Heart left ventricle (tissue), 16 donors: ENCODE results near the gene MICOS13. TPM values are rescaled to one million over a fixed set of nuclear protein-coding genes. Genes with fewer than 3 reads are reported as not detected.

Source experiments
- ATAC-seq, 4 donors: fragments of 200-7000 bp; cut with Tn5 transposase; one replicate each; pipeline ENCODE4 v1.9.1; 2020 to 2022; ENCODE audit warnings: moderate library complexity in 4 of 4, mild to moderate bottlenecking in 3 of 4, moderate number of reproducible peaks in 1 of 4
- DNase-seq, 5 donors: peaks; one replicate each; pipeline ENCODE4 v3.0.0-alpha.2; 2020
- H3K27ac ChIP-seq, 12 donors: fragments of 200-600 bp; sonication (generic) in 4 of 12; one replicate each; pipeline versions ENCODE4 v1.5.0 to v1.8.0; 2016 to 2022; ENCODE audit warnings: mild to moderate bottlenecking in 2 of 12
- H3K27me3 ChIP-seq, 9 donors: fragments of 200-600 bp; sonication (generic) in 2 of 9; one replicate each; pipeline versions ENCODE4 v1.5.1 to v1.8.0; 2016 to 2022; ENCODE audit warnings: mild to moderate bottlenecking in 3 of 9
- H3K36me3 ChIP-seq, 9 donors: fragments of 200-600 bp; sonication (generic) in 2 of 9; one replicate each; pipeline versions ENCODE4 v1.5.0 to v1.8.0; 2018 to 2022; ENCODE audit warnings: mild to moderate bottlenecking in 2 of 9
- H3K4me1 ChIP-seq, 12 donors: fragments of 200-600 bp; sonication (generic) in 4 of 12; one replicate each; pipeline versions ENCODE4 v1.5.0 to v1.8.0; 2016 to 2022; ENCODE audit warnings: mild to moderate bottlenecking in 3 of 12
- H3K4me3 ChIP-seq, 12 donors: fragments of 200-600 bp; sonication (generic) in 4 of 12; one replicate each; pipeline versions ENCODE4 v1.5.0 to v1.8.0; 2017 to 2022; ENCODE audit warnings: mild to moderate bottlenecking in 9 of 12, moderate library complexity in 4 of 12
- H3K9me3 ChIP-seq, 12 donors: fragments of 200-600 bp; sonication (generic) in 4 of 12; one replicate each; pipeline versions ENCODE4 v1.5.0 to v1.8.0; 2016 to 2022; ENCODE audit warnings: mild to moderate bottlenecking in 1 of 12
- POLR2A ChIP-seq, 2 donors: fragments of 450-650 bp; IDR thresholded peaks; one replicate each; pipeline ENCODE4 v1.6.1; 2017; ENCODE audit warnings: antibody characterized with exemption in 2 of 2, mild to moderate bottlenecking in 2 of 2, moderate library complexity in 2 of 2
- WGBS, 4 donors: extraction: QIAGEN DNeasy Blood & Tissue Kit in 2 of 4; methylation state at CpG; one replicate each; pipeline versions ENCODE4 v1.1.5 to v1.1.7; 2013 to 2018; 5-methylcytosine and 5-hydroxymethylcytosine counted together
- intact Hi-C, 10 donors: fragments of 100-400 bp; cut with DNase I; formaldehyde crosslinking; loops; one replicate each; pipeline versions ENCODE4 v1.11.1 to v1.14.2; 2022
- polyA plus RNA-seq, 2 donors: library from polyadenylated mRNA; stranded (reverse); fragments of 200-250 nt; gene quantifications; one replicate each; pipeline ENCODE4 v1.2.3, GENCODE V29; 2013
- total RNA-seq, 9 donors: library from RNA; depleted of rRNA in 2 of 9; stranded (reverse); fragments of >200 nt in 2 of 9; fragmentation: NEBNext Ultra II Directional in 3 of 9; extraction: Animal tissue kit (Norgen Biotek cat#: 25700) in 3 of 9; gene quantifications; one replicate each; pipeline versions ENCODE4 v1.1.0 to v1.2.4, GENCODE V29; 2016 to 2023
- TF ChIP-seq, protein P1 (sequence below), 12 donors: fragments of 200-600 bp; sonication (generic) in 4 of 12; IDR thresholded peaks; one replicate each; pipeline versions ENCODE4 v1.5.0 to v1.8.0; 2018 to 2022; ENCODE audit warnings: antibody characterized with exemption in 12 of 12, mild to moderate bottlenecking in 5 of 12
- donor health status: ischemic (EF 13 %, LVEDD 7.1; RV severe dilation, severe dysfunction).
- donor health status: healthy with polysubstance abuse.
- donor health status: DM: no; HTN: yes; CAD: no.
- donor health status: DM: no; HTN: no; CAD: no.
- donor health status: ischemic (EF 25% LVEDD 6.9; RV normal size, moderate dysfunction).
- donor health status: ischemic (EF 25% LVEDD 5.7; RV mildly dilated, moderate dysfunction).
- donor health status: healthy.
- donor health status: DM: yes; HTN: yes; CAD: no.
- donor health status: ischemic (EF 35%, LVEDD 5.7; RV mildly dilated, moderate dysfunction).
- donor health status: nonischemic (EF 11% LVEDD 7.7; RV severe dilation, severe dysfunction).
- donor health status: DM: yes; HTN: yes; CAD: no.
- donor health status: PGD.
- donor health status: ischemic (EF 29% LVEDD 5.4; RV normal size, mild dysfunction).
- donor health status: nonischemic (EF 23%, LVEDD 6.1; RV moderate dilation, normal function).

MICOS13 gene
- total and polyA plus RNA-seq, 11 donors: 103 to 435 (median 142) TPM

DNA sequence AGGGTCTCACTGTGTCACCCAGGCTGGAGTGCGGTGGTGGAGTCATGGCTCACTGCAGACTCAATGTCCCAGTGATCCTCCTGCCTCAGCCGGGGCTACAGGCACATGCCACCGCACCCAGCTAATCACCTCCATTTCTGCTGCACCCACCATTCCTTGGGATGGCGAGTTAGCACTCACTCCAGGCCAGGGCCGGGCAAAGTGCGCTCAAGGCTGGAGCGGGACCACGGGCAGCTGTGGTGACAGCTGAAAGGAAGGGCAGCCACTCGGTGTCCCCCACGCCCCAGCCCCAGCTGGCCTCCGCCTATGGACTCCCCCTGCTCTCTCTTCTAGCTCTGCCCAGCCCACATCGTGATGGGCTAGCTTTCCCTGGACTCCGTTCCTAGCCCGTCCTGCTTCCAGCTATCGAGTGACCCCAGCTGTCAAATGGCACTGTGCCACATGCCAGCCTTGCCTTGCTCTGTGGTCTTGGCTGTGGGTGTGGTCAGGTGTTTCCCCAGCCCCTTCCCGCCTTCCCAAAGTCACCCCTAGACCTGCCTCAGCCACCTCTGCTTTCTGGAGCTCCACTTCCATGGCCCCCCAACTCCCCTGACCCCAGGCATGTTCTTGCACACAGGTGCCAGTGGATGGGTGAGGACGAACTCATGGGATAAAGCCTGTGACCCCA, 4.1 kb downstream of the MICOS13 start:
- Histone ChIP-seq H3K27me3 (no peaks in the 10 kb centered on the region), H3K9me3 (no peaks in the 10 kb centered on the region), H3K4me3 (no peak overlapping the region), H3K27ac (no peak overlapping the region), H3K4me1 (peaks cover 0 to 35% (median 15%) of the 10 kb centered on the region in 12 donors), H3K36me3 (peaks cover 0 to 14% (median 3%) of the 10 kb centered on the region in 9 donors)
- no peak for ATAC-seq
- intact Hi-C loops: loop anchor here in 3 of 10 donors (5.0 to 10.0 kb wide), 2 partner anchors 49 to 51 kb away; partner anchors contain the start of genes SAFB (in 1 of the 3) and SAFB2 (in 1 of the 3)
- WGBS, 4 donors: 70 to 74% (median 73%) methylated on average over 13 to 17 of the region's 17 CpGs
- DNase-seq: no peak
- TF ChIP-seq, protein P1, sequence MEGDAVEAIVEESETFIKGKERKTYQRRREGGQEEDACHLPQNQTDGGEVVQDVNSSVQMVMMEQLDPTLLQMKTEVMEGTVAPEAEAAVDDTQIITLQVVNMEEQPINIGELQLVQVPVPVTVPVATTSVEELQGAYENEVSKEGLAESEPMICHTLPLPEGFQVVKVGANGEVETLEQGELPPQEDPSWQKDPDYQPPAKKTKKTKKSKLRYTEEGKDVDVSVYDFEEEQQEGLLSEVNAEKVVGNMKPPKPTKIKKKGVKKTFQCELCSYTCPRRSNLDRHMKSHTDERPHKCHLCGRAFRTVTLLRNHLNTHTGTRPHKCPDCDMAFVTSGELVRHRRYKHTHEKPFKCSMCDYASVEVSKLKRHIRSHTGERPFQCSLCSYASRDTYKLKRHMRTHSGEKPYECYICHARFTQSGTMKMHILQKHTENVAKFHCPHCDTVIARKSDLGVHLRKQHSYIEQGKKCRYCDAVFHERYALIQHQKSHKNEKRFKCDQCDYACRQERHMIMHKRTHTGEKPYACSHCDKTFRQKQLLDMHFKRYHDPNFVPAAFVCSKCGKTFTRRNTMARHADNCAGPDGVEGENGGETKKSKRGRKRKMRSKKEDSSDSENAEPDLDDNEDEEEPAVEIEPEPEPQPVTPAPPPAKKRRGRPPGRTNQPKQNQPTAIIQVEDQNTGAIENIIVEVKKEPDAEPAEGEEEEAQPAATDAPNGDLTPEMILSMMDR (IDR thresholded peaks at IDR 0.05): no peak
- TF ChIP-seq POLR2A (IDR thresholded peaks at IDR 0.05): no peak

DNA sequence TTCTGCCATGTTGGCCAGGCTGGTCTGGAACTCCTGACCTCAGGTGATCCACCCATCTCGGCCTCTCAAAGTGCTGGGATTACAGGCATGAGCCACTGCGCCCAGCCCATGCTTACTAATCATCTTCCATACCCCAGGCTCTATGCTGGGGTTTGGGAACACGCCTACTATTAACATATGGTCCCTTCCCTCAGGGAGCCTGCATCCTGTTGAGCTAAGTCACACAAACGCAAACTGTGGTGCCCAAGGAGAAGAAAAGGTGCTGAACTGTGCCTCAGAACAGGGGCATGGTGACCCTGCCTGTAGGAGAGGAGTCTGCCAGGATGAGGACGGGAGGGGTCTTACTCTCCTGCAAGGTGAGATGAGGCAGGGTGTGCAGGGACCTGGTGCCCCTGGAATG, 5.6 kb downstream of the MICOS13 start:
- H3K27me3 ChIP-seq: no peaks in the 10 kb centered on the region
- TF ChIP-seq, protein P1 (IDR thresholded peaks at IDR 0.05): no peak
- no peak for TF ChIP-seq POLR2A (IDR thresholded peaks at IDR 0.05)
- ATAC-seq: no peak
- H3K27ac ChIP-seq: no peak overlapping the region
- WGBS, 4 donors: 81 to 94% (median 86%) methylated on average over 5 of the region's 5 CpGs
- H3K4me1 ChIP-seq: peaks cover 0 to 29% (median 12%) of the 10 kb centered on the region in 12 donors
- H3K9me3 ChIP-seq: no peaks in the 10 kb centered on the region
- peak in 1 of 5 donors; percentile 4 for DNase-seq
- peaks cover 0 to 21% (median 11%) of the 10 kb centered on the region in 9 donors for H3K36me3 ChIP-seq
- intact Hi-C loops: loop anchor here in 3 of 10 donors (5.0 to 10.0 kb wide), 2 partner anchors 47 to 50 kb away; partner anchors contain the start of genes SAFB (in 1 of the 3) and SAFB2 (in 1 of the 3)
- no peak overlapping the region for H3K4me3 ChIP-seq

DNA sequence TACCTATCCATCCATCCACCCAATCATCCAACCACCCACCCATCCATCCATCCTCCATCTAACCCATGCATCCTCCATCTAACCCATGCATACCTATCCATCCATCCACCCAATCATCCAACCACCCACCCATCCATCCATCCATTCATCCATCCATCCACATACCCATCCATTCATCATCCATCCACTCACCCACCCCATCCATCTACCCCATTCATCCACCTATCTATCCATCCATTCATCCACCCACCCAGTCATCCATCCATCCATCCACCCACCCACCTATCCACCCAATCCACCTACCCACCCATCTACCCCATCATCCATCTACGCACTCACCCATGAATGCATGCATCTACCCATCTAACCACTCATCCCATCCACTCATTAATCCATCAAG, 6.6 kb downstream of the MICOS13 start:
- intact Hi-C loops: loop anchor here in 1 of 10 donors (10.0 kb wide), 1 partner anchor 49 kb away; the partner anchor contains the start of genes SAFB and SAFB2
- peaks cover 0 to 20% (median 8%) of the 10 kb centered on the region in 12 donors for H3K4me1 ChIP-seq
- peaks cover 0 to 31% (median 20%) of the 10 kb centered on the region in 9 donors for H3K36me3 ChIP-seq
- DNase-seq (no peak), ATAC-seq (no peak)
- H3K4me3 ChIP-seq: no peak overlapping the region
- no peaks in the 10 kb centered on the region for H3K27me3 ChIP-seq
- TF ChIP-seq POLR2A (IDR thresholded peaks at IDR 0.05): no peak
- TF ChIP-seq, protein P1 (IDR thresholded peaks at IDR 0.05): no peak
- 93 to 100% (median 98%) methylated on average over 1 of the region's 1 CpG for WGBS, 4 donors
- no peak overlapping the region for H3K27ac ChIP-seq
- no peaks in the 10 kb centered on the region for H3K9me3 ChIP-seq

DNA sequence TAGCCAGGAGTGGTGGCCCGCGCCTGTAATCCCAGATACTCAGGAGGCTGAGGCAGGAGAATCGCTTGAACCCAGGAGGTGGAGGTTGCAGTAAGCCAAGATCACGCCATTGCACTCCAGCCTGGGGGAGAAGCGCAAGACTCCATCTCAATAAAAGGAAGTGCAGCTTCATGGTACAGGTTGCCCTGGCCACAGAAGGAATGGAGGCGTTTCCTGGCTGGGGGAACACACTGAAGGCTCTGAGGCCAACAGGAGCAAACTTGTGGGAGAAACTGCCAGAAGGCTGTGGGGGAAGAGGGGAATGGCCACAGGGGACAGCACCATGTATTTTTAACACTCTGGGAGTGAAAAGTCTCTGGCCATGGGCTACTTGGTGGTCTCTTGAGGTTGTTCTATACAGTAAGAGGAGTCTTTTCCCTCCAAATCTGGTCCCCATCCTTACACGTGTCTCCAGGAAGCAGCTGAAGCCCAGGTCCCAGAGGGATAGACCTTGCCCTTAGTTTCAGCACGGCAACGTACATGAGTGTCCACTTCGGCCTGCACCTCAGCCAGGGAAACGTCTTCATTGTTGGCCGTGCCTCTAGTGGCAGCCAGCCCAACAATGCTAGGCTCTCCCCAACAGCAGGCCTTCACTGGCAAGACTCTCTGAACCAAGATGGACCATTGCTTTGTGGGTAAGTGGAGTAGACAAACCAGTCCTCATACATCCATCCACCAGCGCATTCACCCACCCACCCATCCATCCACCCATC, 7.4 kb downstream of the MICOS13 start:
- peaks cover 0 to 35% (median 27%) of the 10 kb centered on the region in 9 donors for H3K36me3 ChIP-seq
- no peak for TF ChIP-seq POLR2A (IDR thresholded peaks at IDR 0.05)
- TF ChIP-seq, protein P1 (IDR thresholded peaks at IDR 0.05): no peak
- WGBS, 4 donors: 80 to 88% (median 85%) methylated on average over 13 of the region's 13 CpGs
- H3K4me3 ChIP-seq: no peak overlapping the region
- no peak overlapping the region for H3K27ac ChIP-seq
- H3K27me3 ChIP-seq: no peaks in the 10 kb centered on the region
- DNase-seq (peak in 1 of 5 donors; percentile 22), ATAC-seq (no peak)
- no peaks in the 10 kb centered on the region for H3K9me3 ChIP-seq
- intact Hi-C loops: loop anchor here in 1 of 10 donors (10.0 kb wide), 1 partner anchor 48 kb away; the partner anchor contains the start of genes SAFB and SAFB2
- H3K4me1 ChIP-seq: peaks cover 0 to 18% (median 7%) of the 10 kb centered on the region in 12 donors
